Duodenal mucosa (tissue), 2 donors: Measurements from ENCODE around the gene RPS19BP1.

Experiments
- H3K27ac ChIP-seq: one replicate; pipeline ENCODE4 v1.7.0; 2013; ENCODE audit warnings: low read depth, low read length
- H3K27me3 ChIP-seq, 2 donors: one replicate each; pipeline ENCODE4 v1.7.0; 2013; ENCODE audit warnings: low read length in 2 of 2, control low read depth in 1 of 2; ENCODE audit not compliant: insufficient read depth in 2 of 2, control insufficient read depth in 1 of 2
- H3K36me3 ChIP-seq, 2 donors: one replicate each; pipeline ENCODE4 v1.7.0; 2013; ENCODE audit warnings: low read length in 2 of 2, control low read depth in 1 of 2; ENCODE audit not compliant: insufficient read depth in 2 of 2, control insufficient read depth in 1 of 2
- H3K4me1 ChIP-seq, 2 donors: one replicate each; pipeline ENCODE4 v1.7.0; 2013; ENCODE audit warnings: low read length in 2 of 2, control low read depth in 1 of 2; ENCODE audit not compliant: insufficient read depth in 2 of 2, control insufficient read depth in 1 of 2
- H3K4me3 ChIP-seq, 2 donors: one replicate each; pipeline ENCODE4 v1.7.0; 2013; ENCODE audit warnings: low read length in 2 of 2, low read depth in 1 of 2
- H3K9ac ChIP-seq, 2 donors: one replicate each; pipeline ENCODE4 v1.7.0; 2013; ENCODE audit warnings: low read length in 2 of 2, low read depth in 1 of 2
- H3K9me3 ChIP-seq, 2 donors: one replicate each; pipeline ENCODE4 v1.7.0; 2013; ENCODE audit warnings: low read length in 2 of 2, control low read depth in 1 of 2; ENCODE audit not compliant: control insufficient read depth in 1 of 2

The RPS19BP1 gene

DNA sequence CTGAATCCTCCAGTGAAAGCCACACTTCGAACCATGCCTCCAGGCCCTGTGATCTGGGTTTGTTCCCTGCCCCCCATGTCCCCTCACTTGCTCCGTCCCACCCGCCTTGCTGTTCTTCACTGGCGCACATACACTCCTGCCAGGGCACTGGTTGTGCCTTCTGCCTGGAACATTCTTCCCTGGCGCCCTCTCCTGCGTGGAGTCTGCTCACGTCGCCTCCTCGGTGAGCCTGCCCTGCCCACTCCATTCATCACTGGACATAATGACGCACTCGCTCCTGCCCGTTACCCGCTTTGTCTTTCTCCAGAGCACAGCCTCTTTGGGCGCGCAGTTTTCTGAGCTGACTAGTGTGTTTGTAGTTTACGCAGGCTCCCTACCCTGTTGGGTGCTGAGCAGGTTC lies 51.5 kb downstream of the RPS19BP1 start:
- Histone ChIP-seq H3K27ac (no peak overlapping the region), H3K9me3 (no peaks in the 10 kb centered on the region), H3K36me3 (peaks cover 12 to 32% of the 10 kb centered on the region in 2 donors), H3K9ac (no peak overlapping the region), H3K4me3 (no peak overlapping the region), H3K4me1 (peaks cover 0 to 4% of the 10 kb centered on the region in 2 donors), H3K27me3 (no peaks in the 10 kb centered on the region)

DNA sequence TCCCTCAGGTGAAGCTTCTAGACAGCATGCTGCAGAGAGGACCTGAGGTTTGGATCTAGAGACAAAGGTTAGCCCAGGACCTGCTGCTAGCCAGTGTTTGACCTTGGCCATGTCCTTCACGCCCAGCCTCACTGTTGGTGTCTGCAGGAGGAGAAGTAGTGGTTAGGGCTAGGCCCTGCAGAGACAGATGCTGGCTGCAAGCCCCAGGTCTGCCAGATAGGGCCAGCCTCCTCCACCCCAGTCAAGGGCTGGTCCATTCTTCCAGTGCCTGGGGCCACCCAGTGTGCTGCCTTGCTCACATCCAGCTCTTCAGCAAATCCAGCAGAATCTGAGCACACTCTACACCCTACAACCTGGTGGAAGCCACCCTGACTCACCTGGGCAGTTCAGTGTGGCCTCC lies 52.0 kb downstream of the RPS19BP1 start:
- Histone ChIP-seq H3K4me3 (no peak overlapping the region), H3K27ac (no peak overlapping the region), H3K9me3 (no peaks in the 10 kb centered on the region), H3K4me1 (peaks cover 3 to 9% of the 10 kb centered on the region in 2 donors), H3K36me3 (peaks cover 12 to 32% of the 10 kb centered on the region in 2 donors), H3K9ac (no peak overlapping the region), H3K27me3 (no peaks in the 10 kb centered on the region)

DNA sequence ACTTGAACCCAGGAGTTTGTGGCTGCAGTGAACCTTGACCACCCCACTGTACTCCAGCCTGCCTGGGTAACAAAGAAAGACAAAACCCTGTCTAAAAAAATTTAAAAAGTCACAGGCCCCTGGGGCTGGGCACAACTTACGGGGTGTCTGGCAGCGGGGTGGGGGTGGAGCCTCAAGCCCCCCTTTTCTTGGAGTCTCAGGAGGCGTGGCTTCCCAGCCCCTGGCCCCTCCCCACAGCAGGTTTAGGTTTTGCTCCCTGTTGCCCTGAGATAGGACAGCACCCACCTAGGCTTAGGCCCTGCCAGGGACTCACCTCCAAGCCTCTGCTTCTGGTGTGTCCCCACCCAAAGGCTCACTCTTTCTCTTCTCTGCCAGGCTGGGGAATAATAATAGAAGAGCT lies 53.3 kb downstream of the RPS19BP1 start:
- H3K27me3 ChIP-seq = no peaks in the 10 kb centered on the region
- H3K9me3 ChIP-seq = no peaks in the 10 kb centered on the region
- H3K27ac ChIP-seq = no peak overlapping the region
- no peak overlapping the region for H3K9ac ChIP-seq
- peaks cover 14 to 22% of the 10 kb centered on the region in 2 donors for H3K4me1 ChIP-seq
- peaks cover 12 to 32% of the 10 kb centered on the region in 2 donors for H3K36me3 ChIP-seq
- H3K4me3 ChIP-seq = no peak overlapping the region
